Neural cell (in vitro differentiated cells): Measurements from ENCODE around the gene NUBP2. TPM values are rescaled to one million over a fixed set of nuclear protein-coding genes. Genes with fewer than 3 reads are reported as not detected.

Experiments
- H2AFZ ChIP-seq: fragments of 200-600, 300-800 bp; sonication (generic), shearing (Covaris generic); 2 replicates; pipeline ENCODE4 v1.6.0; 2014; ENCODE audit warnings: low read depth, mild to moderate bottlenecking, antibody characterized with exemption, low read length, moderate library complexity
- H3F3A ChIP-seq: fragments of 200-600 bp; shearing (Covaris generic); 2 replicates; pipeline ENCODE4 v1.6.1; 2016; ENCODE audit warnings: mild to moderate bottlenecking, moderate library complexity, mixed read lengths, antibody characterized with exemption, low read length; ENCODE audit not compliant: insufficient read depth, poor library complexity, severe bottlenecking
- H3K27ac ChIP-seq: fragments of 200-600, 300-800 bp; sonication (generic), shearing (Covaris generic); 2 replicates; pipeline ENCODE4 v1.5.1; 2014; ENCODE audit warnings: mild to moderate bottlenecking, low read length, moderate library complexity
- H3K27me3 ChIP-seq: fragments of 300-800, 200-600 bp; sonication (generic), shearing (Covaris generic); 2 replicates; pipeline ENCODE4 v1.6.0; 2014; ENCODE audit warnings: mild to moderate bottlenecking, low read depth, low read length, moderate library complexity; ENCODE audit not compliant: insufficient read depth
- H3K36me3 ChIP-seq: fragments of 300-800, 200-600 bp; sonication (generic), shearing (Covaris generic); 2 replicates; pipeline ENCODE4 v1.5.1; 2014; ENCODE audit warnings: mild to moderate bottlenecking, antibody characterized with exemption, low read length, moderate library complexity; ENCODE audit not compliant: insufficient read depth
- H3K4me2 ChIP-seq: fragments of 300-800, 200-600 bp; sonication (generic), shearing (Covaris generic); 2 replicates; pipeline ENCODE4 v1.6.0; 2014; ENCODE audit warnings: mild to moderate bottlenecking, low read length
- H3K4me3 ChIP-seq: fragments of 300-800, 200-600 bp; sonication (generic), shearing (Covaris generic); 2 replicates; pipeline ENCODE4 v1.5.1; 2014; ENCODE audit warnings: mild to moderate bottlenecking, low read length, moderate library complexity
- H3K79me2 ChIP-seq: fragments of 200-600 bp; shearing (Covaris generic); replicated peaks from 2 replicates; pipeline ENCODE4 v1.6.0; 2014; ENCODE audit warnings: mild to moderate bottlenecking, low read length, moderate library complexity; ENCODE audit not compliant: insufficient read depth
- H3K9ac ChIP-seq: fragments of 300-800, 200-600 bp; sonication (generic), shearing (Covaris generic); 2 replicates; pipeline ENCODE4 v1.6.1; 2016; ENCODE audit warnings: mild to moderate bottlenecking, low read length, mixed read lengths
- H3K9me2 ChIP-seq: fragments of 200-600 bp; shearing (Covaris generic); 2 replicates; pipeline ENCODE4 v1.6.1; 2016; ENCODE audit warnings: mild to moderate bottlenecking, low read length, mixed read lengths; ENCODE audit not compliant: insufficient read depth
- H3K9me3 ChIP-seq: fragments of 200-600, 300-800 bp; sonication (generic), shearing (Covaris generic); 2 replicates; pipeline ENCODE4 v1.6.1; 2016; ENCODE audit warnings: mild to moderate bottlenecking, mixed run types, low read length, moderate library complexity, mixed read lengths
- H4K20me1 ChIP-seq: fragments of 200-600 bp; shearing (Covaris generic); 2 replicates; pipeline ENCODE4 v1.6.1; 2016; ENCODE audit warnings: mild to moderate bottlenecking, mixed run types; ENCODE audit not compliant: insufficient read depth
- CTCF ChIP-seq: fragments of 450-650 bp; IDR thresholded peaks from 2 replicates; pipeline ENCODE4 v1.5.1; 2014; ENCODE audit warnings: antibody characterized with exemption, mild to moderate bottlenecking, moderate library complexity; ENCODE audit not compliant: poor library complexity, severe bottlenecking
- EP300 ChIP-seq: fragments of 450-650 bp; conservative IDR thresholded peaks from 2 replicates; pipeline ENCODE4 v1.6.1; 2014; ENCODE audit warnings: antibody characterized with exemption, mild to moderate bottlenecking, moderate library complexity; ENCODE audit not compliant: poor library complexity, severe bottlenecking
- EZH2 ChIP-seq: fragments of 200-600, 300-800 bp; shearing (Covaris generic), sonication (generic); IDR thresholded peaks from 2 replicates; pipeline ENCODE4 v1.6.1; 2014; ENCODE audit warnings: antibody characterized with exemption, low read length, borderline replicate concordance, mild to moderate bottlenecking; ENCODE audit not compliant: insufficient read depth, poor library complexity, severe bottlenecking
- MXI1 ChIP-seq: fragments of 450-650 bp; conservative IDR thresholded peaks from 2 replicates; pipeline ENCODE4 v1.6.1; 2014; ENCODE audit warnings: antibody characterized with exemption, mild to moderate bottlenecking; ENCODE audit not compliant: poor library complexity, severe bottlenecking
- POLR2AphosphoS5 ChIP-seq: IDR thresholded peaks from 2 replicates; pipeline ENCODE4 v1.6.1; 2012
- RAD21 ChIP-seq: fragments of 450-650 bp; conservative IDR thresholded peaks from 2 replicates; pipeline ENCODE4 v1.6.1; 2014; ENCODE audit warnings: antibody characterized with exemption, mild to moderate bottlenecking, moderate library complexity
- REST ChIP-seq: IDR thresholded peaks from 2 replicates; pipeline ENCODE4 v1.6.1; 2012; ENCODE audit warnings: borderline replicate concordance
- SMC3 ChIP-seq: fragments of 450-650 bp; conservative IDR thresholded peaks from 2 replicates; pipeline ENCODE4 v1.6.1; 2014; ENCODE audit warnings: antibody characterized with exemption, mild to moderate bottlenecking, moderate library complexity; ENCODE audit not compliant: poor library complexity
- TAF1 ChIP-seq: IDR thresholded peaks from 2 replicates; pipeline ENCODE4 v1.6.1; 2012; ENCODE audit warnings: low read depth
- polyA plus RNA-seq: library from polyadenylated mRNA; depleted of rRNA; stranded (reverse); fragments of >200 nt; gene quantifications from 2 replicates; pipeline ENCODE4 v1.2.3, GENCODE V29; 2014

The NUBP2 gene
- polyA plus RNA-seq, 1 donor from 2014 or later = 213 TPM

GRCh38 chr16:1810536-1810935, 27.8 kb downstream of the NUBP2 start:
- TF ChIP-seq RAD21 (no peak), POLR2AphosphoS5 (no peak), EP300 (no peak), REST (no peak), TAF1 (no peak), SMC3 (no peak), MXI1 (no peak), CTCF (no peak), EZH2 (no peak)
- H4K20me1 ChIP-seq = no peaks in the 10 kb centered on the region
- H3K27ac ChIP-seq = no peak overlapping the region
- H3K9me3 ChIP-seq = no peaks in the 10 kb centered on the region
- H3K4me2 ChIP-seq = no peak overlapping the region
- no peaks in the 10 kb centered on the region for H3F3A ChIP-seq
- no peaks in the 10 kb centered on the region for H3K79me2 ChIP-seq
- H3K9ac ChIP-seq = no peak overlapping the region
- no peak overlapping the region for H3K4me3 ChIP-seq
- H3K9me2 ChIP-seq = no peaks in the 10 kb centered on the region
- no peaks in the 10 kb centered on the region for H3K36me3 ChIP-seq
- H3K27me3 ChIP-seq = no peaks in the 10 kb centered on the region
- H2AFZ ChIP-seq = no peak overlapping the region

- H3K36me3 ChIP-seq = no peaks in the 10 kb centered on the region
- no peak overlapping the region for H3K4me3 ChIP-seq
- H3K27me3 ChIP-seq = no peaks in the 10 kb centered on the region
- H3K4me2 ChIP-seq = no peak overlapping the region
- H3K79me2 ChIP-seq = no peaks in the 10 kb centered on the region
- no peaks in the 10 kb centered on the region for H4K20me1 ChIP-seq
- H3K9me2 ChIP-seq = no peaks in the 10 kb centered on the region
- H3F3A ChIP-seq = no peaks in the 10 kb centered on the region
- TF ChIP-seq POLR2AphosphoS5 (no peak), SMC3 (no peak), EZH2 (no peak), REST (no peak), RAD21 (no peak), MXI1 (no peak), EP300 (no peak), CTCF (no peak), TAF1 (no peak)
- H3K9ac ChIP-seq = no peak overlapping the region
- H3K9me3 ChIP-seq = no peaks in the 10 kb centered on the region
- no peak overlapping the region for H2AFZ ChIP-seq
- H3K27ac ChIP-seq = no peak overlapping the region
Measured at GRCh38 chr16:1812732-1813163, 30.0 kb downstream of the NUBP2 start.
